Inferior parietal cortex (tissue), 1 donor: ENCODE data around the gene FGF19.

Experiments
- DNase-seq: peaks from one replicate; pipeline ENCODE4 v3.0.0-alpha.2; 2016; ENCODE audit errors: extremely low spot score

The FGF19 gene, protein sequence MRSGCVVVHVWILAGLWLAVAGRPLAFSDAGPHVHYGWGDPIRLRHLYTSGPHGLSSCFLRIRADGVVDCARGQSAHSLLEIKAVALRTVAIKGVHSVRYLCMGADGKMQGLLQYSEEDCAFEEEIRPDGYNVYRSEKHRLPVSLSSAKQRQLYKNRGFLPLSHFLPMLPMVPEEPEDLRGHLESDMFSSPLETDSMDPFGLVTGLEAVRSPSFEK

GRCh38 chr11:69703768-69704507 is at the start of gene FGF19:
Gene FGF19 (minus strand): TSS chr11:69704022. CDS start chr11:69703876, 146 bp downstream.
- DNase-seq = no peak

GRCh38 chr11:69752890-69753289 is 49.1 kb upstream of the FGF19 start:
- DNase-seq = no peak

- DNase-seq = no peak
Measured at GRCh38 chr11:69750875-69751597, 47.2 kb upstream of the FGF19 start.

- DNase-seq = no peak
Measured at GRCh38 chr11:69750108-69750850, 46.5 kb upstream of the FGF19 start.

- DNase-seq = no peak
Measured at GRCh38 chr11:69748637-69749036, 44.8 kb upstream of the FGF19 start.

DNA sequence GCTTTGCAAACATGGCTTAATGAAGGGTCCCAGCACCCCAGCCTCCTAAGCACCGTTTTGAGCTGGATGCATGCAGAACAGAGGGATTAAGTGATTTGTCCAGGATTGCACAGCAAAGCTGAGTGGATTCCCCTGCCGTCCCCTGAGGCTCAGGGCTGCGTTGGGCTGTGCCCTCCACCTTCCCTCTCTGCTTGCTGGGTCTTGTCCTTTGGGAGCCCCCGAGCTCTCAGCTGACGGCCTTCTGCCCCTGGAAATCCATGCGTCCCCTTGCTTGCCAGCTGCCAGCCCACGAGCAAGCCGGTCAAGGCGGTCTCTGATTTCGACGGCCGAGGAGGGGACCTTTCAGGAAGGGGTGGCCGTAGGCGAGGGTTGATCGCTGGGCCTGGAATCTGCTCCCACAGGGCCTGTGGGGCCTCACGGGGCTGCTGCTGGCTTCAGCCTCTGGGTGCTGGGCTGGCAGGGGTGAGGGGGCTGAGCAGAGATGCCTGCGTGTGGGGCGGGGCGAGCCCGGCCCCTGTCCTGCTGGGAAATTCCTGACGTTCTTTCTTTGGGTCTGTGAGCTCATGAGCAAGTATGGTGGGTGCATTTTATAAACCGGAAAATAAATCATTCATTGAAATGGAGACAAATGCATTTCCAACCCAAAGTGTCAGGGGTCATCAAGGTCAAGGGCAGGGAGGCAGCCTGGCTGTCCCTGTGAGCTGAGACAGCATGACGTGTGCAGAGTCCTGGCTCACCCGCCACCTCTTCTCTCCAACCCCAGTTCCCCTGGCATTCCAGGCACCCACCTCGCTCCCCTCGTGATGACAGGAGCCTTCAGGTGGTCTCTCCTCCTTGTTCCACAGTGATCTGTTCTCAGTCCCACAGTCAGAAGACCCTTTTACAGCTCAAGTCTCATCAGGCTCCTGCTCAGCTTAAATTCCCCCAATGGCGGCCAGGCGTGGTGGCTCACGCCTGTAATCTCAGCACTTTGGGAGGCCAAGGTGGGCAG is 43.2 kb upstream of the FGF19 start:
- no peak for DNase-seq

DNA sequence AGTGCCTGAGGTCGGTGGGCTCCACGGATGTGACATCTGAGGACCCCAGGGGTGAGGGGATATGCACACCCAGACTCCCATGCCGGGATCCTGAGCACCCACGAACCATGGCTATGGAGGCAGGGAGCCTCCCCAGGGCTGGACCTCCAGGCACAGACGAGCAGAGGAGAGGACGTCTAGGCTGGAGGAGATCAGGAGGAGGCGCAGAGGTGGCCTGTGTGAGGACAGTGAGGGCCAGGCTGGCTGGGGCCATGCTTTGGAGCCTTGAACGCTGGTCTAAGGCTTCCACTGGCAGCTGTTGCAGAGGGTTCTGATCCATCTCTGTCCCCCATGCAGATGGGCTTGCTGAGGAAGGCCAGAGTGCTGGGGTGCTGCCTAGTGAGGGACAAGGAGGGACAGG is 42.3 kb upstream of the FGF19 start:
- DNase-seq = no peak

- no peak for DNase-seq
Measured at GRCh38 chr11:69745201-69745600, 41.4 kb upstream of the FGF19 start.

- DNase-seq = no peak
Measured at GRCh38 chr11:69744435-69744834, 40.6 kb upstream of the FGF19 start.

- no peak for DNase-seq
Measured at GRCh38 chr11:69734841-69735240, 31.0 kb upstream of the FGF19 start.

DNA sequence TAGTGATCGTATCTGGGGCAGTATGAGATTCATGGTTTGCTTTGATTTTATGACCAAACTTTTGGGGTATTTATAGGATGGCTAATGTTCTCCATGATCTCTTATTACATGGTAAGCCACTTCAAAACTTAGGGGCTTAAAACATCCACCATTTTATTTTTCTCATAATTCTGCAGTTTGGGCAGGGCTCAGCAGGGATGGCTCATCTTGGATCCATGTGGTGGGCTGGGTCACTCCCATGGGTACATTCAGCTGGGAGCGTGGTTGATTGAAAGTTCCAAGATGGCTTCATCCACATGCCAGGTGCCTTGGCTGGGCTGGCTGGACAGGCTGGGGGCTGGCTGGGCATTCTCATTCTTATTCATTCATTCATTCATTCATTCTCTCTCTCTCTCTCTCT is 30.5 kb upstream of the FGF19 start:
- DNase-seq = no peak

DNA sequence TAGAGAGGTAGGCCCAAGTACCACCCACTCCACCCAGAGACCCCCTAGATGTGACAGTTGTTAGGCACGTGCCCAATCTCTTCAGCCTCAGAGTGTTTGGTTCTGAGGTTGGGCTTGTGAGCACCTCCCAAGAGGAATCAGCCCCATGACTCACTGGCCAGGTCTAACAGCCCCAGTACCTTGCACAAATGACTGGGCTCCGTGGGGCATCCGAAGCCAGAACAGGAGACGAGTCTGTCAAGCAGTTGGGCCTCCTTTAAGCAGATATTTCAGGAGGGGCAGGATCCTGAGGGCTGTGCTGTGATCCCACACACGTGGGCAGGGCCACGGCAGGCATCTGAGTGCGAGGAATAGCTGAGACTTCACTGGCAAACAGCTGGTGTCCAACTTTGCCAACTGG is 29.1 kb upstream of the FGF19 start:
- DNase-seq = no peak

- DNase-seq = no peak
Measured at GRCh38 chr11:69731110-69731509, 27.3 kb upstream of the FGF19 start.

DNA sequence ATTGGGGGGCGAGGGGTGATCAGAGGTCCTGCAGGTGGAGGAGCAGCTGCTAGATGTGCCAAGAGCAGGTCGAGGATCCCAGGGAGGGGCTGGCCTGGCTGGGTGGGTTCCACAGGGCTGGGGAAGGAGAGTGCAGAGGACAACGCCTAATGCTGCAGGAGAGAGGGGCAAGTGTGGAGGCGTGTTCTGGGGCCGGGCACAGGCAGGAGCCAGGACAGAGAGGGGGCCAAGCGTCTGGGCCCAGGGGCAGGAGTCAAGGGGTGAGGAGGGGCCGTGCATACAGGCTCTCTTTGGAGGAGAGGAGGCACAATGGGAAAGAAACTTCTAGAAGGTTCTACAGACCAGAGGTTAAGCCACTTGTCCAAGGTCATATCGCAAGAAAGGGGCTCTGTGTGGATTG is 26.7 kb upstream of the FGF19 start:
- no peak for DNase-seq

DNA sequence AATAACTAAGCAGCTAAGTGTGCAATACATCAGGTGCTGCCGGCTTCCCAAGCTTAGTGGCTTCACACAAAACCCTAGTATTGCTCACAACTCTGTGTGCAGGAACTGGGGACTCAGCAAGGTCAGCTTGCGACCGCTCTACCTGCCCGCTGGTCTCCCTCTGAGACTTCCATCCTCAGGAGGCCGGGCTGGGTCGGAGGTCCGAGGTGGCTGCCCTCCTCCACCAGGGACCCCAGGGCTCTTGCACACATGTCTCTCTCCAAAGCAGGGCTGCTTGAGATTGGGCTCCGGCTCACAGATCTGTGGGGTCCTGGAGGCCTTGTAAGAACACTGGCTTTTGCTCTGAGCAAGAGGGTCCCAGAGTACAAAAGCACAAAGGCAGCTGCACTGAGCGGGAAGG is 25.4 kb upstream of the FGF19 start:
- no peak for DNase-seq

DNA sequence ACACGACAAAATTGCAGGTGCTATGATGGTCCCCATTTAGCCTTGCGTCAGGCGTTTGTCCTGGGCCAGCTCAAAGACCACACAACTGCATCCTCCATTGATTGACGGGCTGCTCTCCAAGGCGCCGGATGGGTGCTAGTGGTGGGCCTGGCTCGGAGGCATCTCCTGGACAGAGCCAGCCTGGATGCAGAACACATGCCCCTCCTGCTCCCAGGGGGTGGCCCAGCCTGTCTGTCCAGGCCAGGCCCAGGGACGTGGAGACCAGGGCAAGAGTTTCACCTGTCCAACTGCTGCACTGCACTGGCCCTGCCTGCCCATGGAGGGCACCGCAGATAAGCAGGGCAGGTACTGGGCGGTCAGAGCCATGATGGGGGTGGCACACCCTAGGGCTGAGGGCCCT is 23.4 kb upstream of the FGF19 start:
- no peak for DNase-seq

- DNase-seq = no peak
Measured at GRCh38 chr11:69726481-69726880, 22.7 kb upstream of the FGF19 start.

DNA sequence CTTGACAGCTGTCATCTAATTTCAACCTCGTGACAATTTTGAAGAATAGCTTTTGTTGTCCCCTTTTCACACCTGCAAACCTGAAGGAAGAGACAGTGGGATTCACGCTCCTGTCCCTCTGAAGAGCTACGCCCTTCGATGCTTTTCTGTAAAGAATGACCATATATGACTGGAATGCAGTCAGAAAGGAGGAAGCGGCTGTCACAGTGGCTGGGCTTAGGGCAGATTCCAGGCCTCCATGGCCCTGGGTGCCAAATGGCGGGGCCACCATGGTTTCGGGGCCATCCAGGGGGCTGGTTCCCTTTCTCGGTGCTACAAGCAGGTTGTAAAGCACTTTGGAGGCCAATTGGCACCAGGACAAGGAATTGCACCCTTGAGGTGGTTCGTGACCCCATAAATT is 22.2 kb upstream of the FGF19 start:
- no peak for DNase-seq

- no peak for DNase-seq
Measured at GRCh38 chr11:69721745-69722144, 17.9 kb upstream of the FGF19 start.

GRCh38 chr11:69721106-69721505 is 17.3 kb upstream of the FGF19 start:
- DNase-seq = no peak

- DNase-seq = no peak
Measured at GRCh38 chr11:69718912-69719311, 15.1 kb upstream of the FGF19 start.
